GM12873 (cell line): Measurements from ENCODE around the gene PNKP.

Experiments used
- CTCF ChIP-seq: IDR thresholded peaks from 2 replicates; pipeline ENCODE4 v1.5.1; 2012; ENCODE audit warnings: low read depth, mild to moderate bottlenecking, moderate library complexity, low read length, control low read depth; ENCODE audit not compliant: insufficient read depth; ENCODE audit errors: missing control alignments

Gene PNKP

DNA sequence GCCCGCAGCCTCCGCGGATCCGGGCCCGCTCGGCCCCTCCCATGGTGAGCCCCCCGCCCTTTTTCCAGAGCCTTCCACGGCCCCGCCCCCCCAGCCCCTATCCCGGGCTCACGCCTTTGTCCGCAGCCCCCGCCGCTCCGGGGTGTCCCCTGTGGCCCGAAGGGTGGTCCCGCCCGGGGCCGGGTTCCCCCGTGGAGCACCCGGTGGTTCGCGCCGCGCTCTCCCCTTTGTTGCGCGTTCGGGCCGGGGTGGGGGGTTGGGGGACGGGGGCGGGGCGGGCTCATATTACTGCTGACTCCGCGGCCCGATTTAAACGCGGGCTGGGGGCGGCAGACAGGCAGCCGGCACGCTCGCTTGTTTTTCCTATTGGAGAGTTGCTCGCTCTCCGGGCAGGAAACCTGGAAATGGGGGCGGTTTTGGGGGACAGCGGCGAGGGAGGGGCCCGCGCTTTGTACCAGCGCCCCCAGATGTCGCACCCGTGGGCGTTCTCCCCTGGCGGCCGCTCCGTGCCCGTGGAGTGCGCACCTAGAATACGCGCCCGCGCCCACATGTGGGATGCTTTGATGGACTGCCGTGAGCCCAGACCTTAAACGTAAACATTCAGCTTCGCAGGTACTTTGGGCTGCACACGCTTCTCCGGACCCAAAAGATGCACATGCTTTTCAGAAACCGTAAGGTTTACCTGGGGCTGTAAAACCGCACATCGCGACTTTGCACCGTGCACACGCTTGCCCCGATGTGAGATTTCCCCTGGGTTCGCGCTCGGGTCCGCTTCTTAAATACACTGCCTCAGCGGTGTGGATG, 15.7 kb downstream of the PNKP start:
- TF ChIP-seq CTCF, result no peak

- TF ChIP-seq CTCF, result no peak
Observed at GRCh38 chr19:49850487-49851342, 16.7 kb downstream of the PNKP start, which contains the start of gene PTOV1. Gene PTOV1 (plus strand): TSS chr19:49851159.

GRCh38 chr19:49850221-49850486, 17.2 kb downstream of the PNKP start:
- no peak for TF ChIP-seq CTCF

GRCh38 chr19:49849433-49850220, 17.7 kb downstream of the PNKP start:
- no peak for TF ChIP-seq CTCF

GRCh38 chr19:49848938-49849337, 18.4 kb downstream of the PNKP start:
- no peak for TF ChIP-seq CTCF

GRCh38 chr19:49847731-49848696, 19.4 kb downstream of the PNKP start:
- no peak for TF ChIP-seq CTCF
